Measurements from ENCODE around the gene TENM4. TPM values are rescaled to one million over a fixed set of nuclear protein-coding genes. Genes with fewer than 3 reads are reported as not detected.

Gene TENM4
- total and polyA plus RNA-seq, 2 of the 8 experiments (the other 6 are each of a cell fraction or from before 2014, with no cell fraction given): 3.5 to 7.2 TPM

- no peak overlapping the region for H3K27ac ChIP-seq (ENCODE audit: low read depth, low read length)
Measured at GRCh38 chr11:79059141-79059540, 381.7 kb downstream of the TENM4 start.

More at GRCh38 chr11:79059141-79059540, 381.7 kb downstream of the TENM4 start:
- no peak overlapping the region for H2AK5ac ChIP-seq (ENCODE audit: low read depth, low read length)
- H3K56ac ChIP-seq (replicated peaks; ENCODE audit: insufficient read length, low read depth, low read length): no peak overlapping the region
- no peak overlapping the region for H4K91ac ChIP-seq (replicated peaks; ENCODE audit: insufficient read length, low read length)
- WGBS, 2 experiments (ENCODE audit: extremely low coverage in 1 of 2, insufficient coverage in 1 of 2, insufficient read length in 1 of 2, insufficient replicate concordance in 2 of 2, low coverage in 1 of 2, low lambda C conversion rate in 2 of 2, missing lambda C conversion rate in 1 of 2): 93% methylated on average over 4 of the region's 4 CpGs; no CpG with 5 or more reads in 1 of the 2 experiments
- no peak for FAIRE-seq
- H2AFZ ChIP-seq (ENCODE audit: low read length): no peak overlapping the region
- ChIA-PET CTCF (ENCODE audit: partially characterized antibody) (interaction anchor here (0.8 to 3.8 kb wide), 17 partner anchors 10 to 414 kb away, joined by 3 to 21 read pairs (median 4); no protein-coding TSS in a partner anchor), POLR2A (ENCODE audit: partially characterized antibody) (no interaction called here)
- no peak overlapping the region for H4K5ac ChIP-seq (ENCODE audit: insufficient read length, low read depth, low read length)
- no peaks in the 10 kb centered on the region for H3K23me2 ChIP-seq (ENCODE audit: low read depth, low read length)
- H4K20me1 ChIP-seq (replicated peaks in 1 of 2; ENCODE audit: control insufficient read depth in 1 of 2, insufficient read depth in 2 of 2, low read length in 2 of 2): no peaks in the 10 kb centered on the region
- H2BK120ac ChIP-seq (replicated peaks; ENCODE audit: low read depth, low read length): no peak overlapping the region
- no peak overlapping the region for H2BK15ac ChIP-seq (ENCODE audit: low read length)
- no peak overlapping the region for H3K4ac ChIP-seq (replicated peaks; ENCODE audit: insufficient read length, low read depth, low read length)
- H2BK12ac ChIP-seq (ENCODE audit: low read depth, low read length): no peak overlapping the region
- H3K9me3 ChIP-seq (ENCODE audit: insufficient read depth in 2 of 2, low read depth in 1 of 2, low read length in 1 of 2): no peaks in the 10 kb centered on the region
- H2BK5ac ChIP-seq (ENCODE audit: low read depth, low read length): no peak overlapping the region
- no peak overlapping the region for H3K18ac ChIP-seq (ENCODE audit: extremely low read depth, low read length)
- TF ChIP-seq RNF2 (IDR thresholded peaks at IDR 0.05; ENCODE audit: borderline replicate concordance, low read depth, low read length, missing control alignments, poor library complexity, severe bottlenecking) (no peak), CTCF (IDR thresholded peaks at IDR 0.05; ENCODE audit: control extremely low read depth in 1 of 3, insufficient read depth in 1 of 3, low read depth in 1 of 3, low read length in 3 of 3) (no peak), KDM5A (IDR thresholded peaks at IDR 0.05; ENCODE audit: low read length) (no peak)
- H3K4me2 ChIP-seq (ENCODE audit: insufficient read depth in 1 of 2, low read depth in 2 of 2, low read length in 2 of 2): no peak overlapping the region
- DNase-seq (ENCODE audit: low read depth in 1 of 2, low spot score in 2 of 2): no peak
- H3K23ac ChIP-seq (ENCODE audit: insufficient read length): no peak overlapping the region
- H3K14ac ChIP-seq (ENCODE audit: insufficient read length): no peak overlapping the region
- no peak overlapping the region for H2BK20ac ChIP-seq (ENCODE audit: low read length)
- H3K79me2 ChIP-seq (ENCODE audit: control insufficient read depth in 1 of 2, insufficient read depth in 2 of 2, low read length in 2 of 2): no peaks in the 10 kb centered on the region
- H3K4me3 ChIP-seq (ENCODE audit: extremely low read depth in 1 of 4, insufficient read depth in 2 of 4, low read depth in 3 of 4, low read length in 4 of 4): no peak overlapping the region
- H3K27me3 ChIP-seq (replicated peaks in 1 of 4; ENCODE audit: control insufficient read depth in 3 of 4, extremely low read depth in 1 of 4, insufficient read depth in 3 of 4, low read length in 3 of 4): no peaks in the 10 kb centered on the region
- H3K79me1 ChIP-seq (ENCODE audit: low read depth, low read length): no peaks in the 10 kb centered on the region
- no peak overlapping the region for H4K8ac ChIP-seq (ENCODE audit: extremely low read depth, insufficient read depth, low read length)
- peaks cover 8 to 18% (median 11%) of the 10 kb centered on the region in 4 experiments for H3K4me1 ChIP-seq (replicated peaks in 1 of 4; ENCODE audit: control insufficient read depth in 3 of 4, insufficient read depth in 4 of 4, low read length in 3 of 4)
- no peaks in the 10 kb centered on the region for H3K36me3 ChIP-seq (ENCODE audit: control insufficient read depth in 2 of 4, insufficient read depth in 4 of 4, low read length in 3 of 4)
- H3K9ac ChIP-seq (replicated peaks in 1 of 4; ENCODE audit: extremely low read depth in 1 of 4, low read depth in 3 of 4, low read length in 3 of 4): no peak overlapping the region
